MCF 10A (cell line): ENCODE measurements around the gene HOXC12. TPM values are rescaled to one million over a fixed set of nuclear protein-coding genes. Genes with fewer than 3 reads are reported as not detected.

Source experiments
- BruUV-seq: library from RNA; stranded (reverse); fragments of 400-500 nt; replicated peaks from 2 replicates; lab custom pipeline; 2021; lab: Mats Ljungman, UMichigan
- CTCF ChIA-PET: fragments of 300-600 bp; sonication (Branson Sonifier 250); formaldehyde crosslinking; extraction: SDS; loops from one replicate; lab custom pipeline; 2021; ENCODE audit warnings: antibody characterized with exemption, inconsistent platforms; lab: Yijun Ruan, JAX
- POLR2A ChIA-PET: fragments of 300-600, 350-650 bp; sonication (Branson Sonifier 250); formaldehyde crosslinking; extraction: SDS; loops from one replicate; lab custom pipeline; 2020; ENCODE audit warnings: antibody characterized with exemption, inconsistent platforms; lab: Yijun Ruan, JAX
- DNase-seq: peaks from one replicate; pipeline ENCODE4 v3.0.0-alpha.2; 2018; ENCODE audit not compliant: unreplicated experiment
- H3K27ac Mint-ChIP-seq: one replicate; pipeline ENCODE4 v1.8.0; 2022; ENCODE audit warnings: mild to moderate bottlenecking, low read depth, mixed read lengths; ENCODE audit not compliant: unreplicated experiment
- H3K27me3 Mint-ChIP-seq: one replicate; pipeline ENCODE4 v1.8.0; 2022; ENCODE audit warnings: mixed read lengths; ENCODE audit not compliant: insufficient read depth, unreplicated experiment
- H3K36me3 Mint-ChIP-seq: one replicate; pipeline ENCODE4 v1.8.0; 2022; ENCODE audit warnings: mild to moderate bottlenecking, moderate library complexity, mixed read lengths; ENCODE audit not compliant: insufficient read depth, unreplicated experiment
- H3K4me1 Mint-ChIP-seq: one replicate; pipeline ENCODE4 v1.8.0; 2022; ENCODE audit warnings: mixed read lengths; ENCODE audit not compliant: insufficient read depth, unreplicated experiment
- H3K4me3 Mint-ChIP-seq: one replicate; pipeline ENCODE4 v1.8.0; 2022; ENCODE audit warnings: mild to moderate bottlenecking, moderate library complexity, mixed read lengths; ENCODE audit not compliant: unreplicated experiment
- H3K9me3 Mint-ChIP-seq: one replicate; pipeline ENCODE4 v1.8.0; 2022; ENCODE audit warnings: mixed read lengths; ENCODE audit not compliant: unreplicated experiment
- CTCF ChIP-seq: fragments of 200-600 bp; IDR thresholded peaks from one replicate; pipeline ENCODE4 v1.8.0; 2022; ENCODE audit warnings: antibody characterized with exemption, mild to moderate bottlenecking; ENCODE audit not compliant: unreplicated experiment
- intact Hi-C: fragments of 100-400 bp; cut with micrococcal nuclease; formaldehyde crosslinking; loops from 2 replicates; pipeline ENCODE4 v1.14.1; 2022
- total RNA-seq: library from RNA; stranded (reverse); gene quantifications from 2 replicates; pipeline ENCODE4 v1.2.3, GENCODE V29; 2022

The HOXC12 gene
- total RNA-seq, 1 experiment from 2014 or later, result not detected

GRCh38 chr12:53972152-53972702, 17.5 kb downstream of the HOXC12 start:
- H3K9me3 Mint-ChIP-seq, result no peaks in the 10 kb centered on the region
- ChIA-PET POLR2A (interaction anchor here (0.9 to 5.1 kb wide), 8 partner anchors 10 to 102 kb away, joined by 3 to 59 read pairs (median 3); partner anchors contain the start of genes HOXC13 and HOXC9), CTCF (interaction anchor here (0.6 to 2.1 kb wide), 7 partner anchors 9 to 500 kb away, joined by 3 to 6 read pairs (median 4); no protein-coding TSS in a partner anchor)
- peak overlapping the region; percentile 83 for H3K27ac Mint-ChIP-seq
- H3K36me3 Mint-ChIP-seq, result no peaks in the 10 kb centered on the region
- intact Hi-C loops, result loop anchor here (2.0 kb wide), 1 partner anchor 33 kb away; the partner anchor contains the start of gene HOXC13
- TF ChIP-seq CTCF, result no peak
- peak overlapping the region; percentile 88 for H3K4me3 Mint-ChIP-seq
- DNase-seq, result peak; percentile 83
- H3K27me3 Mint-ChIP-seq, result no peaks in the 10 kb centered on the region
- H3K4me1 Mint-ChIP-seq, result peaks cover 19% of the 10 kb centered on the region
- BruUV-seq, result no TSS peak

- Mint-ChIP-seq H3K4me3 (peak within 1 kb of the TSS; percentile 88), H3K9me3 (no peaks in the 10 kb centered on the region), H3K27ac (peak within 1 kb of the TSS; percentile 88), H3K27me3 (no peaks in the 10 kb centered on the region), H3K36me3 (no peaks in the 10 kb centered on the region), H3K4me1 (peaks cover 19% of the 10 kb centered on the region)
- intact Hi-C loops, result loop anchor here (2.0 kb wide), 1 partner anchor 34 kb away; the partner anchor contains the start of gene HOXC13
- ChIA-PET POLR2A (interaction anchor here (0.6 to 5.1 kb wide), 11 partner anchors 10 to 143 kb away, joined by 3 to 59 read pairs (median 3); partner anchors contain the start of genes HOXC13 and HOXC9), CTCF (interaction anchor here (0.6 to 2.1 kb wide), 10 partner anchors 9 to 500 kb away, joined by 3 to 6 read pairs (median 4); no protein-coding TSS in a partner anchor)
- no TSS peak for BruUV-seq
- no peak for DNase-seq
- no peak for TF ChIP-seq CTCF
These were observed 18.1 kb downstream of the HOXC12 start, which contains the start of gene HOXC11 for GRCh38 chr12:53972722-53973235. Gene HOXC11 (plus strand): TSS chr12:53973126. CDS start chr12:53973242, 116 bp downstream.

DNA sequence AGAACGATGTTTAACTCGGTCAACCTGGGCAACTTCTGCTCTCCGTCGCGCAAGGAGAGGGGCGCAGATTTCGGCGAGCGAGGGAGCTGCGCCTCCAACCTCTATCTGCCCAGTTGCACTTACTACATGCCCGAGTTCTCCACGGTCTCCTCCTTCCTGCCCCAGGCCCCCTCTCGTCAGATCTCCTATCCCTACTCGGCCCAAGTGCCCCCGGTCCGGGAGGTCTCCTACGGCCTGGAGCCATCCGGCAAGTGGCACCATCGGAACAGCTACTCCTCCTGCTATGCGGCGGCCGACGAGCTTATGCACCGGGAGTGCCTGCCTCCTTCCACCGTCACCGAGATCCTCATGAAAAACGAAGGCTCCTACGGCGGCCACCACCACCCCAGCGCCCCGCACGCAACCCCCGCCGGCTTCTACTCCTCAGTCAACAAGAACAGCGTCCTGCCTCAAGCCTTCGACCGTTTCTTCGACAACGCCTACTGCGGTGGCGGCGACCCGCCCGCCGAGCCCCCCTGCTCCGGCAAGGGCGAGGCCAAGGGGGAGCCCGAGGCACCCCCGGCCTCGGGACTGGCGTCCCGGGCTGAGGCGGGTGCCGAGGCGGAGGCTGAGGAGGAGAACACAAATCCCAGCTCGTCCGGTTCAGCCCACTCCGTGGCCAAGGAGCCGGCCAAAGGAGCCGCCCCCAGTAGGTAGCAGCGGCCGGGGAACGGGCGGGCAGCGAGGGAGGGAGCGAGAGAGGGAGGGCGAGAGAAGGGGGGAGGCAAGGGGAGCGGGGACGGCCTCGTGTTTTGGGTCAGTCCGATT, 18.7 kb downstream of the HOXC12 start:
- no peaks in the 10 kb centered on the region for H3K36me3 Mint-ChIP-seq
- H3K4me1 Mint-ChIP-seq, result peaks cover 19% of the 10 kb centered on the region
- intact Hi-C loops, result loop anchor here (1.0 to 2.0 kb wide), 2 partner anchors 35 to 206 kb away; partner anchors contain the start of gene HOXC13
- ChIA-PET CTCF (interaction anchor here (0.6 to 2.1 kb wide), 9 partner anchors 12 to 216 kb away, joined by 3 to 6 read pairs (median 4); partner anchors contain the start of gene HOXC10), POLR2A (interaction anchor here (0.6 to 5.1 kb wide), 9 partner anchors 10 to 142 kb away, joined by 3 to 59 read pairs (median 3); partner anchors contain the start of genes HOXC13 and HOXC9)
- DNase-seq, result peak; percentile 65
- H3K9me3 Mint-ChIP-seq, result no peaks in the 10 kb centered on the region
- H3K27ac Mint-ChIP-seq, result peak overlapping the region; percentile 88
- H3K4me3 Mint-ChIP-seq, result peak overlapping the region; percentile 88
- TSS peak; percentile 31 for BruUV-seq
- TF ChIP-seq CTCF, result no peak
- no peaks in the 10 kb centered on the region for H3K27me3 Mint-ChIP-seq
